Activated T-cell treated with anti-CD3 and anti-CD28 coated beads, Interleukin-2, amount 50 U/mL, for 72 hours (primary cell): ENCODE measurements around the gene DGKB. TPM values are rescaled to one million over a fixed set of nuclear protein-coding genes. Genes with fewer than 3 reads are reported as not detected.

Experiments used
- ATAC-seq, 2 donors: fragments of 150-1000 bp; cut with Tn5 transposase; replicated peaks in 1 of 2; 2 replicates each; pipeline ENCODE4 v1.10.0; 2021; ENCODE audit warnings: moderate library complexity in 2 of 2, mild to moderate bottlenecking in 1 of 2
- DNase-seq, 2 donors: peaks; one replicate each; pipeline ENCODE4 v3.0.0; 2021 to 2022; ENCODE audit warnings: mixed read lengths in 1 of 2
- H3K27ac Mint-ChIP-seq: one replicate; pipeline ENCODE4 v1.8.0; 2022; ENCODE audit warnings: mild to moderate bottlenecking, moderate library complexity, mixed read lengths
- H3K27me3 Mint-ChIP-seq: one replicate; pipeline ENCODE4 v1.8.0; 2022; ENCODE audit warnings: low read depth, mixed read lengths
- H3K36me3 Mint-ChIP-seq, 2 donors: one replicate each; pipeline ENCODE4 v1.8.0; 2022; ENCODE audit warnings: mixed read lengths in 2 of 2, mild to moderate bottlenecking in 1 of 2; ENCODE audit not compliant: insufficient read depth in 2 of 2
- H3K4me1 Mint-ChIP-seq: one replicate; pipeline ENCODE4 v1.8.0; 2022; ENCODE audit warnings: low read depth, mixed read lengths
- H3K4me3 Mint-ChIP-seq, 2 donors: one replicate each; pipeline ENCODE4 v1.8.0; 2022; ENCODE audit warnings: mild to moderate bottlenecking in 2 of 2, mixed read lengths in 2 of 2, moderate library complexity in 2 of 2
- H3K9me3 Mint-ChIP-seq, 2 donors: one replicate each; pipeline ENCODE4 v1.8.0; 2022; ENCODE audit warnings: mixed read lengths in 2 of 2
- total RNA-seq, 2 donors: library from RNA; stranded (reverse); gene quantifications; one replicate each; pipeline ENCODE4 v1.2.3, GENCODE V29; 2022

The DGKB gene
- total RNA-seq, 2 donors from 2014 or later, result not detected

DNA sequence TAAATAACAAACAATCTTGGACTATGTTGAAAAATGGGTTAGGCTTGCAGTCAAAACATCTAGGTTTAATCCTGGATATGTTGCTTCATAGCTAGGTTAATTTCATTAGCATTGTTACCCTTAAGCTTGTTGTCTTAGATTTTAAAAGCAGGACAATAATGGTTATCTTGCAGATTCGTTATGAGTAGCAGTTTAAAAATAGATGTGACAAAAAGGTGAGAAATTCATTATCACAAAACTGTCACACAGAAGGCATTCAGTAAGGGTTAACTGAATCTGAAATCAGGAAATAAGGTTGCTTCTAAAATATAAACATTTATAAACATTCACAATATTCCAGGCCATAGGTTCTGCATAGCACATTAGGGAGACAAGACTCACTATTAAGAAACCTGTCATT, 483.9 kb downstream of the DGKB start:
- no peaks in the 10 kb centered on the region for H3K27me3 Mint-ChIP-seq
- no peaks in the 10 kb centered on the region for H3K36me3 Mint-ChIP-seq
- peaks cover 0 to under 1% of the 10 kb centered on the region in 2 donors for H3K9me3 Mint-ChIP-seq

DNA sequence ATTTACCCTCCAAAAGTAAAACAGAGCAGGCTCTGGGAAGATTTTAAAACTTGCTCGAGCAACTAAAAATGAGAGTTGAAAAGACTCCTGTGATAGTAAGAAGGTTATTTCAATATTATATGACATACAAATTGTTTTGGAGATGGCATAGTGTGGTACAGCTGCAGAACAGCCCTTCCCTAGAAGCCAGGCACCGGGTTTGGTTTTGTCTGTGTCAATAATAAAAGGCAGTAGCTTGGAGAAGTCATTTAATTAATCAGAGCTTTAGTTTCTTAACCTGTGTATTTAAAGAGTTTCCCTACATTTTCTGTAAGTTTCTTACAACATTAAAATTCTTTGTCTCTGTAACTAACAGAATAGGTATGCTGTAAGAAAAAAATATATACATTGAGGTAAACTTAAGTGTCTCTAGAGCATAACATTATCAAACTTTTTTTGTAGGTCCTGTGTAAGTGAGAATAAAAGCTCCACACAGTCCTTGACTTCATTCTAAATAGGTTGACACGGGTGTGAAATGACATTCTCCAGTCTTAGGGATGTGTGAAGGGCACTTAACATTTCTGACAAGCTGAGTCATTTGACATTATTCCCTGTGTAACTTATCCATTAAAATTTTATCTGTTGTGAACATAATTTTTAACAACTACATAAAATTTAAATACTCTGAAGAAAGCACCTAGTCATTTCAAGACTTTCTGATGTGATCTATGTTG, 488.1 kb downstream of the DGKB start:
- ATAC-seq (no peak), DNase-seq (no peak)
- H3K27me3 Mint-ChIP-seq, result no peaks in the 10 kb centered on the region
- no peaks in the 10 kb centered on the region for H3K4me1 Mint-ChIP-seq
- H3K36me3 Mint-ChIP-seq, result no peaks in the 10 kb centered on the region
- H3K27ac Mint-ChIP-seq, result no peak overlapping the region
- peaks cover 1 to 2% of the 10 kb centered on the region in 2 donors for H3K9me3 Mint-ChIP-seq
- no peak overlapping the region for H3K4me3 Mint-ChIP-seq

More for the DNA sequence above, 483.9 kb downstream of the DGKB start:
- H3K4me1 Mint-ChIP-seq, result no peaks in the 10 kb centered on the region
- H3K4me3 Mint-ChIP-seq, result no peak overlapping the region
- ATAC-seq (no peak), DNase-seq (no peak)
- H3K27ac Mint-ChIP-seq, result no peak overlapping the region

GRCh38 chr7:14407246-14408015, 495.1 kb downstream of the DGKB start:
- no peaks in the 10 kb centered on the region for H3K36me3 Mint-ChIP-seq
- no peaks in the 10 kb centered on the region for H3K27me3 Mint-ChIP-seq
- peaks cover 0 to 2% of the 10 kb centered on the region in 2 donors for H3K9me3 Mint-ChIP-seq
- H3K4me3 Mint-ChIP-seq, result no peak overlapping the region
- no peaks in the 10 kb centered on the region for H3K4me1 Mint-ChIP-seq
- ATAC-seq (no peak), DNase-seq (no peak)
- H3K27ac Mint-ChIP-seq, result no peak overlapping the region

DNA sequence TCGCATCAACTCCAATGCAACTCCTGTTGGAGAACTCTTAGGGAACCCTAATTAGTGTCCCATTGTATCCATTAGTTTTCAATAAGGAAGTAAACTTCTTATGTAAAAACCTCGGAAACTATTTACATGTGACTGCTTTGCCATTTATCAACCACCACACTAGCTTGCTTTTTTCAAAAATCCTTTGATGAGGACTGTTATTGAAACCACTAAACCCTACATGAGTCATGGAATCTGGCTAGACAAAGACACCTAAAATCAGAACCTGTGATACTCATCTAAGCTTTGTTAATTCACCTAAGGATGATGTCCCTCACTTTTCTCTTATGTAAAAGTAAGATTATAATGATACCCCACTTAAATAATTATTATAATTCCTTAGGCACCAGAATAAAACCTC, 499.0 kb downstream of the DGKB start:
- DNase-seq (no peak), ATAC-seq (peak in 1 of 2 donors; percentile 64)
- Mint-ChIP-seq H3K36me3 (no peaks in the 10 kb centered on the region), H3K4me1 (no peaks in the 10 kb centered on the region), H3K9me3 (no peaks in the 10 kb centered on the region), H3K27ac (no peak overlapping the region), H3K4me3 (no peak overlapping the region), H3K27me3 (no peaks in the 10 kb centered on the region)

DNA sequence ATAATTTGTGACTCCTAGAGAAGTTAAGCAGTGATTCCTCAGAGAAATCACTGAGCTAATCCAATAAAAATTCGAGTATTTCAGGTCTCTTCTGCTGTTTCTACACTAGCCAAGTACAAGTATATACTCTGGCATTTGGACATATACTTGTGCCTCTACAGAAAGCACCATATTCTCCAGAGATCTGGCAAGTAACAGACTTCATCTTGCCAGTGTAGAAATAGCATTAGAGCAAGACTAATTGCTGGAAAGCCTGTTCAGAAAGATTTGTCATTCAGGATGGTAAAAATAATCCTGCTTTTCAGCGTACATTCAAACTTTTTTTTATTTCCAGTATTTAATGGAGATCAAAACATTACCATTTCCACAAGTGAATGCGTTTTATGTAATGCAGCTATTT, 502.3 kb downstream of the DGKB start:
- Mint-ChIP-seq H3K27me3 (no peaks in the 10 kb centered on the region), H3K4me1 (no peaks in the 10 kb centered on the region), H3K36me3 (no peaks in the 10 kb centered on the region), H3K4me3 (no peak overlapping the region), H3K27ac (no peak overlapping the region), H3K9me3 (no peaks in the 10 kb centered on the region)
- ATAC-seq (no peak), DNase-seq (no peak)

- no peaks in the 10 kb centered on the region for H3K27me3 Mint-ChIP-seq
- ATAC-seq, result no peak
- no peaks in the 10 kb centered on the region for H3K36me3 Mint-ChIP-seq
- H3K9me3 Mint-ChIP-seq, result peaks cover 0 to 2% of the 10 kb centered on the region in 2 donors
- H3K4me1 Mint-ChIP-seq, result no peaks in the 10 kb centered on the region
- DNase-seq, result no peak
- H3K27ac Mint-ChIP-seq, result no peak overlapping the region
- no peak overlapping the region for H3K4me3 Mint-ChIP-seq
Observed at GRCh38 chr7:14398526-14398925, 504.0 kb downstream of the DGKB start.

- DNase-seq, result no peak
- no peak overlapping the region for H3K4me3 Mint-ChIP-seq
- ATAC-seq, result no peak
- peaks cover 0 to 2% of the 10 kb centered on the region in 2 donors for H3K9me3 Mint-ChIP-seq
- H3K27ac Mint-ChIP-seq, result no peak overlapping the region
- no peaks in the 10 kb centered on the region for H3K27me3 Mint-ChIP-seq
- H3K4me1 Mint-ChIP-seq, result no peaks in the 10 kb centered on the region
- no peaks in the 10 kb centered on the region for H3K36me3 Mint-ChIP-seq
Observed at GRCh38 chr7:14395860-14396259, 506.7 kb downstream of the DGKB start.

GRCh38 chr7:14394786-14395185, 507.8 kb downstream of the DGKB start:
- H3K36me3 Mint-ChIP-seq, result no peaks in the 10 kb centered on the region
- ATAC-seq (no peak), DNase-seq (no peak)
- peaks cover 0 to 2% of the 10 kb centered on the region in 2 donors for H3K9me3 Mint-ChIP-seq
- H3K4me3 Mint-ChIP-seq, result no peak overlapping the region
- H3K27me3 Mint-ChIP-seq, result no peaks in the 10 kb centered on the region
- H3K27ac Mint-ChIP-seq, result no peak overlapping the region
- no peaks in the 10 kb centered on the region for H3K4me1 Mint-ChIP-seq

DNA sequence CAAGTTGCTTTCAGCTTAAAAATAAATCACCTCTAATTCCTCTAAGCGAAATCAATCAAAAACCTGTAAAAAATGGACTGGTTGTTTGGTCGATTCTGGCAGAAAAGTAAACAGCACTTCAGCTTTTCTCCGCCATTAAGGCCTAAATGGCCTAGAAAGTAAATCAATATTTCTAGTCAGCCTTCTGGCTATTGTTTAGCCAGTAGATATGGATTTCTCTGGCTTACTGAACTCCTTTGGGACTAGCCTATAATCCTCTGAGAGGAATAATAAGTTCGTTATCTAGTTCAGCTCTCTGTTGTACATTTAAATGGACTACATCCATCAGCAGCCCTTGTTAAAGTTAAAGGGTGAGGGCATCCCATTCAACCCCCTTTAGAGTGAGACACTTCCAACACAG, 513.0 kb downstream of the DGKB start:
- Mint-ChIP-seq H3K27me3 (no peaks in the 10 kb centered on the region), H3K9me3 (peaks cover 0 to 2% of the 10 kb centered on the region in 2 donors), H3K27ac (no peak overlapping the region), H3K4me3 (no peak overlapping the region), H3K36me3 (no peaks in the 10 kb centered on the region), H3K4me1 (no peaks in the 10 kb centered on the region)
- ATAC-seq (no peak), DNase-seq (no peak)

DNA sequence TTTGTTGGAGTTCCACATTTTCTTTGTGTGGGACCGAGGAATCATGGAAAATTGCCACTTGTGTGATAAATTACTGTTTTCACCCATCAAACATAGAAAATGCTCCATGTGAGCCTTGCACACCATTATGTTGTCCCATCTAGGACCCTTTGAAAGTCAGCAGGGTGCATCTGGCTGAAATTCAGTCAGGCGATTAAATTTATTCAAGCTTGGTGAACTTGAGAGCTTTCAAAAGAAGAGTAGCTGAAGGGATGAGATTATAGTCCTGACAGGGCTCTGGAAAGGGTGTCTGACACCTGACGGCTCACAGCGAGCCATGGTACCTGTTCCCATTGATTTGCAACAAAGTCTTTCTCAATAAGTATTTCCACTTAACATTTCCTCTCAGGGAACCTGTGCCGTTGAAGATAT, 513.4 kb downstream of the DGKB start:
- H3K27me3 Mint-ChIP-seq, result no peaks in the 10 kb centered on the region
- H3K9me3 Mint-ChIP-seq, result peaks cover 0 to 2% of the 10 kb centered on the region in 2 donors
- no peak for DNase-seq
- no peaks in the 10 kb centered on the region for H3K36me3 Mint-ChIP-seq
- no peaks in the 10 kb centered on the region for H3K4me1 Mint-ChIP-seq
- ATAC-seq, result no peak
- H3K27ac Mint-ChIP-seq, result no peak overlapping the region
- H3K4me3 Mint-ChIP-seq, result no peak overlapping the region

DNA sequence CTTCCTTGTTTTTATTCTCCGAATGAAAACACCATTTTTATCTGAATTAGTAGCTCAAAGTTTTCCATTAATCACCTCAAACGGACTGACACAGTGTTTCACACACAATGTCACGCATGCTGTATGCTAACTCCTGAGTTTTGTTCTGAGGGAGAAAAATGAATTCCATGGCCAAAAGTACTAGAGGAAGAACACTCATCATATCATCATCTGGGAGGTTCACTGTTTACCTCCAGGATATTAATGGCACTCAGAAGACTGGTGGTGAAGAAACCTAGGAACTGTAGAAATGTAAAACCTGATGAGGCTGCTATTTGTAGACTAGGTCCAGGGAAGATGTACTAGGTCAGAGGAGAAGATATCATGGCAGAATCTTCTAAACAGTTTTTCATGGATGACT, 517.5 kb downstream of the DGKB start:
- H3K4me1 Mint-ChIP-seq, result no peaks in the 10 kb centered on the region
- H3K27me3 Mint-ChIP-seq, result no peaks in the 10 kb centered on the region
- ATAC-seq (no peak), DNase-seq (no peak)
- no peak overlapping the region for H3K27ac Mint-ChIP-seq
- no peaks in the 10 kb centered on the region for H3K9me3 Mint-ChIP-seq
- H3K4me3 Mint-ChIP-seq, result no peak overlapping the region
- H3K36me3 Mint-ChIP-seq, result no peaks in the 10 kb centered on the region

- DNase-seq, result no peak
- Mint-ChIP-seq H3K9me3 (no peaks in the 10 kb centered on the region), H3K27me3 (no peaks in the 10 kb centered on the region), H3K27ac (no peak overlapping the region), H3K4me3 (no peak overlapping the region), H3K4me1 (no peaks in the 10 kb centered on the region), H3K36me3 (no peaks in the 10 kb centered on the region)
- no peak for ATAC-seq
Observed at GRCh38 chr7:14381936-14382335, 520.6 kb downstream of the DGKB start.

GRCh38 chr7:14381306-14381705, 521.2 kb downstream of the DGKB start:
- no peak for ATAC-seq
- H3K4me3 Mint-ChIP-seq, result no peak overlapping the region
- H3K4me1 Mint-ChIP-seq, result no peaks in the 10 kb centered on the region

More at GRCh38 chr7:14381306-14381705, 521.2 kb downstream of the DGKB start:
- Mint-ChIP-seq H3K27me3 (no peaks in the 10 kb centered on the region), H3K9me3 (no peaks in the 10 kb centered on the region), H3K36me3 (no peaks in the 10 kb centered on the region), H3K27ac (no peak overlapping the region)
- no peak for DNase-seq
